ENCODE data around the gene RANBP6.
A peak's percentile ranks its signal among the peaks of the same experiment; 100 is the strongest.

RANBP6 gene

DNA sequence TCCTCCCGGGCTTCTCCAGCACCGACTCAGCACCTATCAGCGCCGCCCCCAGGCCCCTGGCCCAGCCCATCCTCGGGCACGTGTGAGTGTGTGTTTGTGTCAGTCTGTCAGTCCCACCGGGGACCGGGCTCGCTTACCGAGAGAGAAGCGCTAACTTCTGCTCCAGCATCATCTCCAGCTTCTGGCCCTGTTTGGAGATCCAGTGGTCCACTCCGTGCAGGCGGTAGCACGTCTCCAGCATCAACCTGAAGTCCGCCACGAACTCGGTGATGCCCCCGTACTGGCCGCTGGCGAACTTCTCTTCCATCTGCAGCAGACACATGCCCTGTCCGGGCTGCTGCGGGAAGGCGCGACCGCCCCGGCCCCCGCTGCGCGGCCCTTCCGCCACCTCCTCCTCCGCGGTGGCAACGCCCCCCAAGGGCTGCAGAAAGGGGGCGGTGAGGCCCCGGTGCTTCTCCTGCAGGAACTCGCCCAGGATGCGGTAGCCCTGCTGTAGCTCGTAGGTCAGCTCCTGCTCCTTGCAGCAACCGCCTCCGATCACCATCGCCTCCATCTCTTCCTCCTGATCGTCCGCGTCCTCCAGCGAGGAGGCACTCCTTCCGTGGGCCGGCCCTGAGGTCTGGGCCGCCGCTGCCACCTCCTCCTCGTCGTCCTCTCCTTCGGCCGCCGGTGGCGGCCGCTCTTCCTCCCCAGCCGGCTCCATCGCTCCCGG lies 8.2 kb downstream of the RANBP6 start:
- peak; percentile 95 for DNase-seq (ENCODE audit: low read depth, low spot score)

DNA sequence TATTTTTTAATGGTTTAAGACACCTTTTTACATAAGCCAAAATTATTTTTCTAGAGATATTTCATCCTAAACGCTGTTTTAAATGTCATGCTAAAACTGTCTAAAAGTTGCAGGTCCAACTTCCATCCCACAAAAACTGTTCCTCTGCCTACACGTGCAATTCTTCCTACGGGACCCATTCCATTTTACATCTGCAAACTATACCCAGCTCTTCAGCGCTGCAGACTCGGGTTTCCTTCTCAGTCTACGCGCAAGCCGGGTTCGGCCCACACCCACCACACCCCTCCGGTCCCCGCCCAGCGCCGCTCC lies 8.7 kb downstream of the RANBP6 start:
- DNase-seq (ENCODE audit: low read depth, low spot score), result no peak

DNA sequence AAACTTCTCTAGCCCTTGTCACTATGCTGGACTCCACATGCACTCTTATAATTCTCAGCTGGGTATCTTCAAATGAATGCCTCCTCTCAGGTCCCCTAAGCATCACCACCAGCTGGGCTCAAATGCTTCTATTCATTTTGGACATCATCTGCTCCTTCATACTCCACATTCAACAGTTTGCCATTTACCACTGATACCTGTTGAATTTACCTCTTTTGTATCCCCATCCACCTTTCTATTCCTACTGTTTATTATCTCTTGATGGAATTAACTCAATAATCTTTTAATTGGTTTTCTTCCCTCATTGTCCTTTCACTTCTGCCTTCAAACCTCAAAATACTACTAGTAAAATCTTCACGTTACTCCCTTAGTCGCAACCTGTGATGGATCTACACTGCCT lies 14.5 kb downstream of the RANBP6 start:
- DNase-seq (ENCODE audit: low read depth, low spot score), result no peak

DNA sequence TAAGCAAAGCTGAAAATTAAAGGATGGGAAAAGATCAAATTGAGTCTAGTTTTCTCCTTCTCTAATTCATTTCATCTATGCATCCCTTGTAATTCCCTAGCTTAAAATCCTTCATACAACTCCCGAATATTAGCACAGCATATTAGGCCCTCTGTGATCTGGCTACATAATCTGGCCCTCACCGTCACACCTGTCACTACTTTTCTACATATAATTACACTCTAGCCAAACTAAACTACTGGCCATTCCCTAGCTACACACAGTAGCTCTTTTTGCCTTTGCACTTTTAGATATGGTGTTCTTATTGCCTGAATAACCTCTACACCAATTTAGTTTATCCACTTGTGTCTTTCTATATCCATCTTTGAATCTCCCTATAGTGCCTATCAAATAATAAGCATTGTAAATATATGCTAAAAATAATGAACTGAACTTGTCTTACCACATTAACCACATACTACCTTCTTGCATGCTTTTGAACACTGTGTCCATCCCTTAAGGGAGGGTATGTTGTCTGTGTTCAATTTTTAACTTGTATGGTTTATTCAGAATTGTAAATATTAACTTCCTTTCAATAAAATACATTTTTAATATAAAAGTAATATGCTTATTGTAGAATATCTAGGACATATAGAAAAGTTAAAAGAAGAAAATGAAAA lies 15.9 kb downstream of the RANBP6 start:
- no peak for DNase-seq (ENCODE audit: low read depth, low spot score)

GRCh38 chr9:5994493-5994892 lies 20.9 kb downstream of the RANBP6 start:
- no peak for DNase-seq (ENCODE audit: low read depth, low spot score)

DNA sequence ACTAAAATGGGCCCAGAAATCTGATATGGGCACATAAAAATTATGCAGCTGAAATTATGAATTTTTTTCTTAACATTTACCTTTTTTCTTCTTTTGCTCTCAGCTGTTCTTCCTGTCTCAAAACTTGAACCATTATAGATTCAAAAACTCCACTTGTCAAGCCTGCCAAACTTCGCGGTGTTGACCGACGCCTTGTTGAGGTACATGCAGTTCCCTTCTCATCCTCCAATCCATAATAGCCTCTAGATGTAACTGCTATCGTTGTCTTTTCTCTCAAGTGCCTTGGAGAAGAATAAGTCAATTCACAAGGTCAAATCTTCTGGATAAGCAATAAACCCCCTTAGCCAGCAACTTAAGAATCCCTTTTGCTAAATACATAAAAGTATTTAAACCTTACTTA lies 27.2 kb downstream of the RANBP6 start:
- DNase-seq (ENCODE audit: low read depth, low spot score), result no peak

DNA sequence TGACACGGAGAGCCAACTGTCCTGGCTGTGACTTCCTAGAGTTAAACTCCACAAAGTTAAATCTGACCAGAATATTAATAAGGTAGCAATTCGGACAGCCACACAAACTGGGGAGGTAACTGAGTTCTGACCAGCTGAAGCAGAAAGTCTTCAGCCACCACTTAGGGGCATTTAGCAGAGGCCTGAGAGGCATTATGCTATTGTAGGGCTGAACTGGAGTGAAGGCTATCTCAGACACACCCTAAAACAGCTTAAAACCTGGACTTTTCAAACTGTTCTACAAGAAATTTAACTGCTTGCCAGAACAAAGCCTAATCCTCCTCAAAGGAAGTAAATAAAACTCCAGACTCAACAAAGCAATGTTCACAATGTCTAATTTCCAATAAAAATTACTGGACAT lies 32.4 kb downstream of the RANBP6 start:
- no peak for DNase-seq (ENCODE audit: low read depth, low spot score)

DNA sequence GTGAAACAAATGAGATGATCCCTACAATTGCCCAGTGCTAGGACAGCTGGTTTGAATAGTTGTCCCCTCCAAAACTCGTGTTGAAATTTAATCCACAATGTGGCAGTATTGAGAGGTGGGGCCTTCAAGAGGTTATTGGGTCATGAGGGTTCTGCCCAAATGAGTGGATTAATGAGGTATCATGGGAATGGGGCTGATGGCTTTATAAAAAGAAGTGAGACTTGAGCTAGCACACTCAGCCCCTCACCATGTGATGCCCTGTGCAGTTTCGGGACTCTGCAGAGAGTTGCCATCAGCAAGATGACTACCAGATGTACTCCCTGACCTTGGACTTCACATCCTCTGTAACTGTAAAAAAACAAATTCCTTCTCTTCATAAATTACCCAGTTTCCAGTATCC lies 33.1 kb downstream of the RANBP6 start:
- DNase-seq (ENCODE audit: low read depth, low spot score), result no peak

GRCh38 chr9:5978523-5978922 lies 36.9 kb downstream of the RANBP6 start:
- no peak for DNase-seq (ENCODE audit: low read depth, low spot score)

GRCh38 chr9:5976674-5977397 lies 38.6 kb downstream of the RANBP6 start:
- DNase-seq (ENCODE audit: low read depth, low spot score), result no peak

GRCh38 chr9:5971740-5972139 lies 43.7 kb downstream of the RANBP6 start:
- DNase-seq (ENCODE audit: low read depth, low spot score), result no peak
